ENCODE measurements around the gene DPH6.
"Not testable (repeated sequence)": the region's sequence is repeated elsewhere in the genome, so short reads cannot be mapped to it uniquely, and the experiment has no call there.

Gene DPH6

DNA sequence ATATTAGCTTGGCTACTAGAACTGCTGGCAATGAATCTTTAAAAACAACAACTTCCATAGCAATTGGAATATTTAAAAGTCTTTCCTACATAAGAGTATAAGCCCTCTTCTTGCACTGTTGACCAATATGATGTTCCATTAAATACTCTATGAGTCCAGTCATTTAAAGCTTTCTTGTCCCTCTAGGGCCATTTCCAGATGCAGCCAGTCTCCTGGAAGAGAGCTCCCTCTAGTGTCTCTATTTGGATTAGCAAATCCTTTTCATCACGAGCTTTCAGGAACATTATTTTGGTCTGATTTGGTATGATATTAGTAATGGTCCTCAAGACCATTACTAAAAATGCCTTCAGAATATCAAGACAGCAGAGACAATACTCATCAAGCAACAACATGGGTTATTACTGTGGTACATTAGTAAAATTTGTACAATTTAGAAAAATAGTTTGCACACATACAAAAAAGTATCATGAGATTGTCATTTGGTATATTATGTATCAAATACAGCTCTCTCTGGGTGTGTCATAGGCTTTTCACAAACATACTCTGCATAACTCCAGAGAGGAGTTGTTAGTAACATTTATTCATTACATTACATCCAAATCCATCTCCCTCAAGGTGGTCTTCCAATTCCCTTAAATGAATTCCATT, 101.3 kb downstream of the DPH6 start:
- TF ChIP-seq EZH2phosphoT487 (conservative IDR thresholded peaks at IDR 0.05; ENCODE audit: low read length): no peak
- TF ChIP-seq, protein P1, sequence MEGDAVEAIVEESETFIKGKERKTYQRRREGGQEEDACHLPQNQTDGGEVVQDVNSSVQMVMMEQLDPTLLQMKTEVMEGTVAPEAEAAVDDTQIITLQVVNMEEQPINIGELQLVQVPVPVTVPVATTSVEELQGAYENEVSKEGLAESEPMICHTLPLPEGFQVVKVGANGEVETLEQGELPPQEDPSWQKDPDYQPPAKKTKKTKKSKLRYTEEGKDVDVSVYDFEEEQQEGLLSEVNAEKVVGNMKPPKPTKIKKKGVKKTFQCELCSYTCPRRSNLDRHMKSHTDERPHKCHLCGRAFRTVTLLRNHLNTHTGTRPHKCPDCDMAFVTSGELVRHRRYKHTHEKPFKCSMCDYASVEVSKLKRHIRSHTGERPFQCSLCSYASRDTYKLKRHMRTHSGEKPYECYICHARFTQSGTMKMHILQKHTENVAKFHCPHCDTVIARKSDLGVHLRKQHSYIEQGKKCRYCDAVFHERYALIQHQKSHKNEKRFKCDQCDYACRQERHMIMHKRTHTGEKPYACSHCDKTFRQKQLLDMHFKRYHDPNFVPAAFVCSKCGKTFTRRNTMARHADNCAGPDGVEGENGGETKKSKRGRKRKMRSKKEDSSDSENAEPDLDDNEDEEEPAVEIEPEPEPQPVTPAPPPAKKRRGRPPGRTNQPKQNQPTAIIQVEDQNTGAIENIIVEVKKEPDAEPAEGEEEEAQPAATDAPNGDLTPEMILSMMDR (IDR thresholded peaks at IDR 0.05; ENCODE audit: insufficient read depth, low read length, poor library complexity, severe bottlenecking): peak; percentile 79
- Histone ChIP-seq H3K27me3 (ENCODE audit: low read length) (no peaks in the 10 kb centered on the region), H3K4me2 (ENCODE audit: low read depth, low read length, poor library complexity, severe bottlenecking) (no peak overlapping the region), H3F3A (ENCODE audit: insufficient read depth) (0 out of 2 replicates have a peak, but pooled peaks cover 5% of the 10 kb centered on the region), H3K36me3 (ENCODE audit: low read length) (no peaks in the 10 kb centered on the region), H2AFZ (ENCODE audit: low read depth, low read length, severe bottlenecking) (no peak overlapping the region), H3K9ac (ENCODE audit: low read length) (no peak overlapping the region), H4K20me1 (ENCODE audit: low read depth, low read length) (no peaks in the 10 kb centered on the region), H3K9me2 (replicated peaks; ENCODE audit: insufficient read depth, low read length) (no peaks in the 10 kb centered on the region), H3K79me2 (ENCODE audit: insufficient read depth, low read length) (no peaks in the 10 kb centered on the region), H3K27ac (ENCODE audit: low read depth, low read length) (no peak overlapping the region), H3K4me3 (ENCODE audit: insufficient read depth, low read length, poor library complexity, severe bottlenecking) (no peak overlapping the region), H3K9me3 (ENCODE audit: insufficient read depth, low read length) (no peaks in the 10 kb centered on the region)

DNA sequence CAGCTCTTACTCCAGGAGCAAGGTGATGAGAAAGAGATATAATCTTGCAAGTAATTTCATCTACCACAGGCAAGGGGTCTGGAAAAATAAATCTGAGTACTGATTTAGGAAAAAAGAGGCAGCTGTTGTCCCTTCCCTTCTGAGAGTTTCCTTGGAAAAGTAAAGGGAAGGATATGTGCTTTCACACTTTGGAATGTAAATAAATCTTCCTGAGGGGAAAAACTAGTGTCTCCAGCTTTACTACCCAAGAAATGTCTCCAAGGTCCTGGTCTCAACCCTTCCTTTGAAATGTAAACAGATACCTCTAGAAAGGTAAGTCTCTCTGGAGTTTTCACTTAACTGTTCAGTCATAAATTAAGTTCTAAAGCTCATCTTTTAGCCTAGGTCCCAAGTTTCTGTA, 102.6 kb downstream of the DPH6 start:
- Histone ChIP-seq H3K9me3 (ENCODE audit: insufficient read depth, low read length) (no peaks in the 10 kb centered on the region), H3K4me3 (ENCODE audit: insufficient read depth, low read length, poor library complexity, severe bottlenecking) (no peak overlapping the region), H3K9me2 (replicated peaks; ENCODE audit: insufficient read depth, low read length) (no peaks in the 10 kb centered on the region), H3K4me2 (ENCODE audit: low read depth, low read length, poor library complexity, severe bottlenecking) (no peak overlapping the region), H3K27me3 (ENCODE audit: low read length) (no peaks in the 10 kb centered on the region), H3K9ac (ENCODE audit: low read length) (no peak overlapping the region), H4K20me1 (ENCODE audit: low read depth, low read length) (no peaks in the 10 kb centered on the region), H3K79me2 (ENCODE audit: insufficient read depth, low read length) (no peaks in the 10 kb centered on the region), H3F3A (ENCODE audit: insufficient read depth) (0 out of 2 replicates have a peak, but pooled peaks cover 5% of the 10 kb centered on the region), H3K36me3 (ENCODE audit: low read length) (no peaks in the 10 kb centered on the region), H2AFZ (ENCODE audit: low read depth, low read length, severe bottlenecking) (no peak overlapping the region), H3K27ac (ENCODE audit: low read depth, low read length) (no peak overlapping the region)
- TF ChIP-seq, protein P1 (IDR thresholded peaks at IDR 0.05; ENCODE audit: insufficient read depth, low read length, poor library complexity, severe bottlenecking): no peak
- TF ChIP-seq EZH2phosphoT487 (conservative IDR thresholded peaks at IDR 0.05; ENCODE audit: low read length): no peak

DNA sequence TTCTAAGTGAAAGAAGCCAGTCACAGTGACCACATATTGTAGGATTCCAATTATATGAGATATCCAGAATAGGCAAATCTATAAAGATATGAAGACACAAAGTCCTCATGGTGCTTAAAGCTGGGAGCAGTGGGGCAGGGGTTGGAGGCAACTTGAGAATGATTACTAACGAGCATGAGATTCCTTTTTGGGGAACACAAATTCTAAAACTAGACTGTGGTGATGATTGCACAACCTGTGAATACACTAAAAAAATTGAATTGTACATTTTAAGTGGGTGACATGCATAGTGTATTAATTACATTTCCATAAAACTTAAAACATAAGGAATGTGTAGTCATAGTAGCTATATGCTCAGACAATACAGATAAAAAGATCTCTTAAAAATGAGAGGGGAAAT, 103.2 kb downstream of the DPH6 start:
- H3K27me3 ChIP-seq (ENCODE audit: low read length): no peaks in the 10 kb centered on the region
- no peak overlapping the region for H3K4me2 ChIP-seq (ENCODE audit: low read depth, low read length, poor library complexity, severe bottlenecking)
- TF ChIP-seq EZH2phosphoT487 (conservative IDR thresholded peaks at IDR 0.05; ENCODE audit: low read length): no peak
- TF ChIP-seq, protein P1 (IDR thresholded peaks at IDR 0.05; ENCODE audit: insufficient read depth, low read length, poor library complexity, severe bottlenecking): no peak
- H3K9me3 ChIP-seq (ENCODE audit: insufficient read depth, low read length): no peaks in the 10 kb centered on the region
- no peaks in the 10 kb centered on the region for H4K20me1 ChIP-seq (ENCODE audit: low read depth, low read length)
- 0 out of 2 replicates have a peak, but pooled peaks cover 5% of the 10 kb centered on the region for H3F3A ChIP-seq (ENCODE audit: insufficient read depth)
- no peak overlapping the region for H3K9ac ChIP-seq (ENCODE audit: low read length)
- no peak overlapping the region for H3K4me3 ChIP-seq (ENCODE audit: insufficient read depth, low read length, poor library complexity, severe bottlenecking)
- no peaks in the 10 kb centered on the region for H3K36me3 ChIP-seq (ENCODE audit: low read length)
- no peak overlapping the region for H3K27ac ChIP-seq (ENCODE audit: low read depth, low read length)
- H2AFZ ChIP-seq (ENCODE audit: low read depth, low read length, severe bottlenecking): no peak overlapping the region
- no peaks in the 10 kb centered on the region for H3K79me2 ChIP-seq (ENCODE audit: insufficient read depth, low read length)
- no peaks in the 10 kb centered on the region for H3K9me2 ChIP-seq (replicated peaks; ENCODE audit: insufficient read depth, low read length)

DNA sequence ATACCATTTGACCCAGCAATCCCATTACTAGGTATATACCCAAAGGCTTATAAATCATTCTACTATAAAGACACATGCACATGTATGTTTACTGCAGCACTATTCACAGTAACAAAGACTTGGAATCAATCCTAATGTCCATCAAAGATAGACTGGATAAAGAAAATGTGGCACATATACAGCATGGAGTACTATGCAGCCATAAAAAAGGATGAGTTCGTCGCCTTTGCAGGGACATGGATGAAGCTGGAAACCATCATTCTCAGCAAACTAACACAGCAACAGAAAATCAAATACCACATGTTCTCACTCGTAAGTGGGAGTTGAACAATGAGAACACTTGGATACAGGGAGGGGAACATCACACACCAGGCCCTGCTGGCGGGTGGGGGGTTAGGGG, 104.7 kb downstream of the DPH6 start:
- H4K20me1 ChIP-seq (ENCODE audit: low read depth, low read length); H3K27ac ChIP-seq (ENCODE audit: low read depth, low read length); H3K79me2 ChIP-seq (ENCODE audit: insufficient read depth, low read length); H2AFZ ChIP-seq (ENCODE audit: low read depth, low read length, severe bottlenecking); H3K4me3 ChIP-seq (ENCODE audit: insufficient read depth, low read length, poor library complexity, severe bottlenecking); H3K9ac ChIP-seq (ENCODE audit: low read length); H3K9me2 ChIP-seq (replicated peaks; ENCODE audit: insufficient read depth, low read length); H3K27me3 ChIP-seq (ENCODE audit: low read length); H3F3A ChIP-seq (ENCODE audit: insufficient read depth); H3K36me3 ChIP-seq (ENCODE audit: low read length); H3K4me2 ChIP-seq (ENCODE audit: low read depth, low read length, poor library complexity, severe bottlenecking); H3K9me3 ChIP-seq (ENCODE audit: insufficient read depth, low read length): not testable (repeated sequence)
